Pulmonary artery endothelial cell (primary cell): Measurements from ENCODE around the gene IMPG1. TPM values are rescaled to one million over a fixed set of nuclear protein-coding genes. Genes with fewer than 3 reads are reported as not detected.

Experiments used
- DNase-seq: peaks from one replicate; pipeline ENCODE4 v3.0.0-alpha.2; 2011; ENCODE audit warnings: low read depth, low spot score
- total RNA-seq: library from RNA; depleted of rRNA; stranded (reverse); fragments of >200 nt; gene quantifications from 2 replicates; pipeline ENCODE4 v1.2.3, GENCODE V29; 2014

IMPG1 gene
- total RNA-seq, 1 donor from 2014 or later = not detected

DNA sequence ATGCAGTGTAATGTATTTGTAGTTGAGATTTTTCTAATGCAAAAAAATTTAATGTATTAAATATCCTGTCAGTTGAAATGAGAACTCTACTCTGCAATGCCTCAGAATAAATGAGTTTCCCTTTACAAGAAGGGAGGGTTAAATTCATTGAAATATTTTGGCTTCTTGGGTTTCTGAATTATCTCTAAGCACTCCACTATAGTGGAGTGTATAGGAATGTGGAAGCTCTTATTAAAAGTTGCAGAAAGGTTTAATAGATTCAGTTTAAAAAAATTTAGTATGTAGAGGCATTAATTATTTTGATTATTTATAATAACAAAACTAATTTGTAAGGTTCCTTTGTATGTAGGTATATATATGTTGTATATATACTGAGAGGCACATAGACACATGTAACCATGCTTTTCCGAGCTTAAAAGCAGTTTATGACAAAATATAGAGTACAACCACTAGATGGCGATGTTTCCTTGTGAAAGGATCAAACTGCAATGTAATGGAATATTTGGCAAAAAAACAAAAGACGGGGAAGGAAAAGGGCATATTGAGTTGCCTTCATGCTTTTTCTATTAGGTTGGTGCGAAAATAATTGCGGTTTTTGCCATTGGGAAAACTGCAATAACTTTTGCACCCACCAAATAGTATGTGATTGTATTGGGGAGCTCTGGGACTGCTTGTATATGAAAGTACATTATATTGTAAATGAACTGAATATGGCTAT is 179.2 kb downstream of the IMPG1 start:
- DNase-seq = peak; percentile 47

DNA sequence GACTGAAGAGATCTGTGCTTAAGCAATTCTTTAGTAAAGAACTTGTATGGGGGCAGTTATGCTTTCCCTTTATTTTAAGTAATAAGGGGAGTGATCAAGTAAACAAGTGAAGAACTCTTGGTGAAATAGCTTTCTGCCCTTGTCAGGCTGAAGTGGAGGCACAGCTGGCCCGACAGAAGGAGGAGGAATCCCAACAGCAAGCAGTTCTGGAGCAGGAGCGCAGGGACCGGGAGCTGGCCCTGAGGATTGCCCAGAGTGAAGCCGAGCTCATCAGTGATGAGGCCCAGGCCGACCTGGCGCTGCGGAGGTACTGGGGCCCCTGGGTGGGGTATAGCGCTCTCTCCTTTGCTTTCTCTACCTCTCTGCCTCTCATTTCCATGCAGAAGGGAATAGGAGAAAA is 180.1 kb downstream of the IMPG1 start:
- DNase-seq = no peak

DNA sequence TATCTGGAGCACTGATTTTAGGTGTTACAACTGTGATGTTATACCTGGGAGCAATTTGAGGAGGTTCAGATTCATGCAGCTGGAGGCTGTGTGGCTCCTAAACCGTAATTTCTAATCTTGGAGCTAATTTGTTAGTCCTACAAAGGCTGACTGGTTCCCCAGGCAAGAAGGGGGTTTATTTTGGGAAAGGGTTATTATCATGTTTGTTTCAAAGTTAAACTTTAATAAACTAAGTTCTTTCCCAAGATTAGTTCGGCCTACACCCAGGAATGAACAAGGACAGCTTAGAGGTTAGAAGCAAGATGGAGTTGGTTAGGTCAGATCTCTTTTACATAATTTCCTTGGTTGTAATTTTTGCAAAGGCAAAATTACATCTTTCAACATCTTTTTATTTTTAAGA is 187.6 kb downstream of the IMPG1 start:
- no peak for DNase-seq

DNA sequence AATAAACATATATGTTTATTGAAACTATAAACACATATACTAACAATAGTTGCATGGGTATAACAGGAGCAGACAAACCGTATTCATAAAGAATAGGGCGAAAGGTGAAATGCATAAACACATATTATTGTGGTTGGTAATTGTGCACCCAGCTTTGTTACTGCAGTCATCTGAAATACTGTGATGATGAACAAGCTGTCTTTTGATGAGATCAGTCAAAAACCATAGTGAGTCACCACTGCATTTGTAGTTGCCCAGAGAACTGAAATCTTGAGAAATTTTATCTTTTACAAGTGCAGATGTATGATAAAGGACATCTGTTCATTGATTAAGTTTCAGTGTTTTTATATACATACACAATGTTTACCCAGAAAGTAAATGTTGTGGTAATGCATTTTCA is 189.7 kb downstream of the IMPG1 start:
- no peak for DNase-seq

DNA sequence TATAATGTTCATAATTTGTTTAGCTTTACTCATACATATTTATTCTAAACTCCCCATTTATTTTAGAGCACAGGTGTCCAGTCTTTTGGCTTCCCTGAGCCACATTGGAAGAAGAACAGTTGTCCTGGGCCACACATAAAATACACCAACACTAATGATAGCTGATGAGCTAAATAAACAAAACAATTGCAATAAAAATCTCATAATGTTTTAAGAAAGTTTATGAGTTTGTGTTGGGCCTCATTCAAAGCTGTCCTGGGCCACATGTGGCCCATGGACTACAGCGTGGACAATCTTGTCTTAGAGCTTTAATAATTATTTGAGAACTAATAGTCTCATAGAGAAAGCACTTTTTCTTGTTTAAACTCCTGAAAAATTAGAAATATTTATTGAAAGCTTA is 192.2 kb downstream of the IMPG1 start:
- DNase-seq = no peak

DNA sequence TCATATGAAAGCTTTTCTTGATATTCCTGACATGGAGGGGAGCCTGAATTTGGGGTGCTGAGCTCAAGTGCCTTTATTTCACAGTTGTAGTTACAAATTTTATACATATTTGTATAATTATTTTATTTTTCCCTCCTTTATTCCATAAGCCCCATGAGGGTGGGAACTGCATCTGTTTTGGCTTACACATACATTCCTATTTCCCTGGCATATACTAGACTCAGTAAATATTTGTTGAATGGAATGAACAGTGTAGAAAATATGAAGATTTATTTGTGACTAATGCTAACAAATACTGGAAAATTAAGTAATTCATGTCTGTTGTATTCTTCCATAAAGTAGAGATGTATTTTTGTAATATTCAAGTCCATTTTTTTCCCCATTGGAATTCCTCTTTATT is 196.3 kb downstream of the IMPG1 start:
- no peak for DNase-seq

DNA sequence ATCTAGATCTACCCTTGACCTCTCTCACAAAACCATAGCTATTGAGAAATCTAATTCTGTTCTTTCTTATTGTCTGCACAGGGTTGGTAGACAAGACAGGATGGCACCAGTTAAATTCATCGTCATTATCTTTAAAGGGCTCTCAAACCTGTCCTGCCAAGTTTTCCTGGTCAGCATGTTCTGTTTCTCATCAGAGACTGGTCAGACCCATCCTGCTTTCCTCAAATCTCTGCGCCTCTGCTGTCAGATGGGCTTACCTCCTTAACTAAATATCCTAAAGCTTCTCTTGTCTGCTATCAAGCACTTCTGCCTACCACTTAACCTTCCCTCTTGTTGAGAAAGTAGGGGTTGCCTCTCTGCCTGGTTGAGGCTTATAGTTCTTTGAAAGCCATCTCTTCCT is 198.2 kb downstream of the IMPG1 start:
- DNase-seq = no peak
